BLaER1 treated with 17β-estradiol and CSF1 and Interleukin-3, amounts not matched to agents 10 nM and 100 nM (cell line): ENCODE results near the gene TXNDC2.
"Not testable (repeated sequence)": the region's sequence is repeated elsewhere in the genome, so short reads cannot be mapped to it uniquely, and the experiment has no call there.

Experiments used
- H3K27ac ChIP-seq, 11 experiments: shearing (Covaris generic); formaldehyde crosslinking; 2 replicates each; pipeline ENCODE4 v1.8.1; 2022
- H3K27me3 ChIP-seq, 11 experiments: shearing (Covaris generic); formaldehyde crosslinking; 2 replicates each; pipeline ENCODE4 v1.8.1; 2022
- H3K36me3 ChIP-seq, 11 experiments: shearing (Covaris generic); formaldehyde crosslinking; 2 replicates each; pipeline ENCODE4 v1.8.1; 2022
- H3K4me1 ChIP-seq, 10 experiments: shearing (Covaris generic); formaldehyde crosslinking; 2 replicates each; pipeline ENCODE4 v1.8.1; 2022
- H3K4me2 ChIP-seq, 11 experiments: shearing (Covaris generic); formaldehyde crosslinking; 2 replicates each; pipeline ENCODE4 v1.8.1; 2022
- H3K4me3 ChIP-seq, 10 experiments: shearing (Covaris generic); formaldehyde crosslinking; 2 replicates each; pipeline ENCODE4 v1.8.1; 2022
- H3K9ac ChIP-seq, 11 experiments: shearing (Covaris generic); formaldehyde crosslinking; 2 replicates each; pipeline ENCODE4 v1.8.1; 2022
- H3K9me3 ChIP-seq, 11 experiments: shearing (Covaris generic); formaldehyde crosslinking; replicated peaks in 1 of 11; 2 replicates each; pipeline ENCODE4 v1.8.1; 2022
- H4K20me1 ChIP-seq, 11 experiments: shearing (Covaris generic); formaldehyde crosslinking; 2 replicates each; pipeline ENCODE4 v1.8.1; 2022
- Cebpa-rat ChIP-seq, 11 experiments: shearing (Covaris generic); IDR thresholded peaks; 2 replicates each; pipeline ENCODE4 v1.8.1; 2022

TXNDC2 gene

DNA sequence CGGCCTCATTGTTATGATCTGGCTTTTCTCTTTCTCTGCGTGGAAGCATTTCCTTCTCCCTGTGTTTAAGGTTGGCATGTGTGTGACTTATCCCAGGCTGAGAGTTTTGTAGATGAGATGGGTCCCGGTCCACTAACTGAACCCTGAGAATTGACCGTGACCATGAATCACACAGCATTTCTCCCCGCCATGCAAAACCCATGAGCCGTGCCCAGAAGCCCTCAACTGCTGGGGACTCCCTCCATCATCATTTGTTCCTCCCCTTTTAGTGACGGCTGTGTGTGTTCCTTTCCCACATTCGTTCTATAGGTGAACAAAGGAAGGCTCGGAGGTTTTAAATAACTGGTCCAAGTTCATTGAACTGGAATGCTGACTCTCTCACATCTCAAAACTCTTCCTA lies 30.1 kb upstream of the TXNDC2 start:
- no peak overlapping the region for H3K4me3 ChIP-seq
- H3K27me3 ChIP-seq: peaks cover 0 to 8% (median 7%) of the 10 kb centered on the region in 11 experiments; a peak in 9 of 22 replicates
- H3K27ac ChIP-seq: no peak overlapping the region
- no peak overlapping the region for H3K9ac ChIP-seq
- H3K9me3 ChIP-seq: peaks cover 0 to 11% (median 6%) of the 10 kb centered on the region in 11 experiments; a peak in 13 of 22 replicates
- peaks cover 0 to 44% (median 7%) of the 10 kb centered on the region in 10 experiments; a peak in 11 of 20 replicates for H3K4me1 ChIP-seq
- no peak for TF ChIP-seq Cebpa-rat (IDR thresholded peaks at IDR 0.05)
- no peaks in the 10 kb centered on the region for H4K20me1 ChIP-seq
- H3K4me2 ChIP-seq: peak overlapping the region in 4 of 11 experiments; percentile 18 to 51 (median 30); a peak in 5 of 22 replicates
- H3K36me3 ChIP-seq: peaks cover 0 to 63% (median 0%) of the 10 kb centered on the region in 11 experiments; a peak in 7 of 22 replicates

DNA sequence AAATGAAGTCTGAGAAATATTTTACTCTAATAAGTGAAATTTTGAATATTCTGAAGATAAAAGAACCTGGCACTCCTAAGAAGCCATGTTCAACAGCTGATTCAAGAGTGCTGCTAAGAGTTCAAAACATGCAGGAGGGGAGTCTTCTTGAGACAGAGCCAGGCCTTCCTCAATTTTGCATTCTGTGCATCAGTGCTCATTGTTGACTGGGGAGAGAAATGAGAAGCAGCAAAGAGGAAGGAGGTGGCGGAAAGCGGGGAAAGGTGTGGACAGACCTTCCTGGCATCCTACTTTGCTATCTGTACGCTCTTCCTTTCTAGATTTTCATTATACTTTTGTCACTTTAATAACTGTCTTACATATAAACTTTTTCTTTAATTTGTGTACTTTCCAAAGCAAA lies 29.7 kb upstream of the TXNDC2 start:
- TF ChIP-seq Cebpa-rat (IDR thresholded peaks at IDR 0.05): no peak
- Histone ChIP-seq H3K27ac (no peak overlapping the region), H3K27me3 (peaks cover 0 to 4% (median 3%) of the 10 kb centered on the region in 11 experiments; a peak in 5 of 22 replicates), H3K9me3 (peaks cover 0 to 11% (median 6%) of the 10 kb centered on the region in 11 experiments; a peak in 13 of 22 replicates), H4K20me1 (no peaks in the 10 kb centered on the region), H3K9ac (no peak overlapping the region), H3K36me3 (peaks cover 0 to 67% (median 0%) of the 10 kb centered on the region in 11 experiments; a peak in 7 of 22 replicates), H3K4me1 (peaks cover 0 to 40% (median 4%) of the 10 kb centered on the region in 10 experiments; a peak in 11 of 20 replicates), H3K4me3 (no peak overlapping the region), H3K4me2 (peak overlapping the region in 4 of 11 experiments; percentile 18 to 51 (median 30); a peak in 5 of 22 replicates)

DNA sequence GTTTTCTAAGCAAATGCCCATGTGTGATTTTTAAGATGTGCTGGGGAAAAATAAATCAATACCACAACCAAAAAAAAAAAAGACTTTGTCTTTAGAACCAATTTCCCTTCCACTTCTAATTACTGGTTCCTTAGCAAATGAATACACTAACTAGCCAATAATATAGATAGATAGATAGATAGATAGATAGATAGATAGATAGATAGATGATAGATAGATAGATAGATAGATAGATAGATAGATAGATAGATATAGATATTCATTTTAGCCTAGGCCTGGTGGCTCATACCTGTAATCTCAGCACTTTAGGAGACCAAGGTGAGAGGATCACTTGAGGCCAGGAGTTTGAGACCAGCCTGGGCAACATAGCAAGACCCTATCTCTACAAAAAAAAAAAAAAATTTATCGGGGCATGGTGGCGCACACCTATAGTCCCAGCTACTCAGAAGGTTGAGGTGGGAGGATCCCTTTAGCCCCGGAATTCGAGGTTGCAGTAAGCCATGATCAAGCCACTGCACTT lies 28.2 kb upstream of the TXNDC2 start:
- Histone ChIP-seq H3K4me1 (peaks cover under 1 to 27% (median 3%) of the 10 kb centered on the region in 10 experiments; a peak in 16 of 20 replicates), H3K36me3 (peaks cover 0 to 78% (median 0%) of the 10 kb centered on the region in 11 experiments; a peak in 7 of 22 replicates)
- not testable (repeated sequence) for H3K9ac ChIP-seq, H4K20me1 ChIP-seq, H3K27ac ChIP-seq, H3K4me3 ChIP-seq, H3K27me3 ChIP-seq, H3K4me2 ChIP-seq, H3K9me3 ChIP-seq

DNA sequence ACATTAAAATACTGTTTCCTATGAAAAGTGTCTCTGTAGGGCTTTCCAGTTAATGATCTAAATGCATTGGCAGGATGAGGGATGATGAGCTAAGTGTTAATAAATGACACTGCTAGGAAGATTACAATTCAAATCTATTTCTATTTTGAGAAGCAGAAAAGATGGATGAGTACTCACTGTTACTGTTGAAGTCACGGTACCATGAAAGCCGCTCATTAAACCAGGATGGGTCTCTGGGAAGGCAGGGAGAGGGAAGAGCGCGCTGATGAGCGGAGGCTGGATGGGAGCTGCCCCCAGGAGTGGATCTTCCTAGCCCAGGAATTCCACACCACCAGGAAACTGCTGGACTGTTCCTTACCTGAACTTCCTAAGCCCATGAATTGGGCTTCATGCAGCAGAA lies 27.1 kb upstream of the TXNDC2 start:
- H3K4me3 ChIP-seq: no peak overlapping the region
- no peak overlapping the region for H3K27ac ChIP-seq
- H3K4me2 ChIP-seq: no peak overlapping the region
- TF ChIP-seq Cebpa-rat (IDR thresholded peaks at IDR 0.05): no peak
- no peaks in the 10 kb centered on the region for H3K27me3 ChIP-seq
- H3K9ac ChIP-seq: no peak overlapping the region
- H3K36me3 ChIP-seq: peaks cover 0 to 85% (median 0%) of the 10 kb centered on the region in 11 experiments; a peak in 6 of 22 replicates
- no peaks in the 10 kb centered on the region for H3K9me3 ChIP-seq
- H3K4me1 ChIP-seq: peaks cover 4 to 16% (median 7%) of the 10 kb centered on the region in 10 experiments; a peak in 16 of 20 replicates
- H4K20me1 ChIP-seq: no peaks in the 10 kb centered on the region

DNA sequence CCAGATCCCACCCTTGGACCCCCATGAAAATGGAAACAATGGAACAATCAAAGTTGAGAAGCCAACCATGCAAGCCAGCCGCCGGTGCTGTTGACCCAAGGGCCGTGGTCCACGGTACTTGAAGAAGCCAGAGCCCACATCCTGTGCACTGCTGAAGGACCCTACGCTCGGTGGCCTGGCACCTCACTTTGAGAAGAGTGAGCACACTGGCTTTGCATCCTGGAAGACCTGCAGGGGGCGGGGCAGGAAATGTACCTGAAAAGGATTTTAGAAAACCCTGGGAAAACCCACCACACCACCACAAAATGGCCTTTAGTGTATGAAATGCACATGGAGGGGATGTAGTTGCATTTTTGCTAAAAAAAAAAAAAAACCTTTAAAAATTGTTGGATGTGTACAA lies 26.5 kb upstream of the TXNDC2 start:
- no peak for TF ChIP-seq Cebpa-rat (IDR thresholded peaks at IDR 0.05)
- Histone ChIP-seq H3K4me2 (no peak overlapping the region), H3K4me1 (peaks cover 4 to 16% (median 7%) of the 10 kb centered on the region in 10 experiments; a peak in 16 of 20 replicates), H3K27me3 (no peaks in the 10 kb centered on the region), H3K9me3 (no peaks in the 10 kb centered on the region), H3K36me3 (peaks cover 0 to 89% (median 0%) of the 10 kb centered on the region in 11 experiments; a peak in 6 of 22 replicates), H3K27ac (no peak overlapping the region), H3K9ac (no peak overlapping the region), H4K20me1 (no peaks in the 10 kb centered on the region), H3K4me3 (no peak overlapping the region)

DNA sequence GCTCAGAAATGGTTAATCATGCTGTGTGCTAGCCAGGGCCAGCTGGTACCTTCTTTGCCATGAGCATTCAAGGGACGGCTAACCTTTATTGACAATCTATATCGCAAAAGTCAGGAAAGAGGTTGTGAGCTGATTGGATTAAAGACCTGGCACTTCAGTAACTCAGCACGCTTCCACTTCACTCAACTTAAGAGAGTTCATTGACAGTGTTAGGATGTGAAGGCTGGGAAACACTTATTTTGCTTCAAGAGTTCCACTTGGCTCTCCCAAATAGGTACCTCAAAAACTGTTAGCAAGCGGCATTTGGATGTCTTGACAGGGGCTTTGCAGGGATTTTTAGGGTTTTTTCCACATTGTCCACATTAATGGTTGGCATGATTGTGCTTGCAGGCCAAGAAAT lies 25.1 kb upstream of the TXNDC2 start:
- Histone ChIP-seq H3K9me3 (peaks cover 9 to 13% (median 11%) of the 10 kb centered on the region in 11 experiments), H3K9ac (no peak overlapping the region), H3K27me3 (no peaks in the 10 kb centered on the region), H3K36me3 (peaks cover 0 to 81% (median 0%) of the 10 kb centered on the region in 11 experiments; a peak in 6 of 22 replicates), H4K20me1 (no peaks in the 10 kb centered on the region), H3K4me2 (no peak overlapping the region), H3K27ac (no peak overlapping the region), H3K4me3 (no peak overlapping the region), H3K4me1 (peaks cover 4 to 10% (median 6%) of the 10 kb centered on the region in 10 experiments; a peak in 16 of 20 replicates)
- TF ChIP-seq Cebpa-rat (IDR thresholded peaks at IDR 0.05): no peak

- H3K27ac ChIP-seq: no peak overlapping the region
- no peak overlapping the region for H3K4me2 ChIP-seq
- no peak for TF ChIP-seq Cebpa-rat (IDR thresholded peaks at IDR 0.05)
- H3K4me1 ChIP-seq: peaks cover 1 to 10% (median 5%) of the 10 kb centered on the region in 10 experiments; a peak in 15 of 20 replicates
- no peaks in the 10 kb centered on the region for H4K20me1 ChIP-seq
- H3K9me3 ChIP-seq: peaks cover 13 to 18% (median 15%) of the 10 kb centered on the region in 11 experiments
- H3K9ac ChIP-seq: no peak overlapping the region
- peaks cover 0 to 76% (median 0%) of the 10 kb centered on the region in 11 experiments; a peak in 6 of 22 replicates for H3K36me3 ChIP-seq
- H3K27me3 ChIP-seq: no peaks in the 10 kb centered on the region
- no peak overlapping the region for H3K4me3 ChIP-seq
These were observed 24.6 kb upstream of the TXNDC2 start for GRCh38 chr18:9861157-9861556.

DNA sequence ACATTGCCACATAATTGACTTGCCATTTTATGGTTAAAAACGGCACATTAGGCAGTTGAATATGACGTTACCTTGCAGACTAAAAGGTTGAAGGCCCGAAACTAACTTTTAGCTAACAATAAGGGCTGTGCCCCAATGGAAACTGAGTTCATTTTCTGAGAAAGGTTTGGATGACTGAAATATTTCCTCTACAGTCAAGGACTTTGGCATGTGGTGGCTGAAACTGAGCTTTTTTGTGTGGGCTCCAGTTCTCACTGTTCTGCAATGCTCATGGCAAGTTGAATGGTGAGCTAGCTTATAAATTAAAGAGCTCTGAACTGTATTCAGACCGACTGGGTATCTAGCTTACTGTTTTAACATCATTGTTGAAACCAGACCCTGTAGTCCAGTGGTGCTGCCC lies 23.8 kb upstream of the TXNDC2 start:
- no peak overlapping the region for H3K4me3 ChIP-seq
- H3K27me3 ChIP-seq: no peaks in the 10 kb centered on the region
- H3K9ac ChIP-seq: no peak overlapping the region
- H3K4me2 ChIP-seq: no peak overlapping the region
- H3K27ac ChIP-seq: no peak overlapping the region
- H3K36me3 ChIP-seq: peaks cover 0 to 73% (median 0%) of the 10 kb centered on the region in 11 experiments; a peak in 6 of 22 replicates
- H3K9me3 ChIP-seq: peaks cover 21 to 25% (median 23%) of the 10 kb centered on the region in 11 experiments
- TF ChIP-seq Cebpa-rat (IDR thresholded peaks at IDR 0.05): no peak
- H3K4me1 ChIP-seq: peaks cover 0 to 10% (median 7%) of the 10 kb centered on the region in 10 experiments; a peak in 12 of 20 replicates
- no peaks in the 10 kb centered on the region for H4K20me1 ChIP-seq

DNA sequence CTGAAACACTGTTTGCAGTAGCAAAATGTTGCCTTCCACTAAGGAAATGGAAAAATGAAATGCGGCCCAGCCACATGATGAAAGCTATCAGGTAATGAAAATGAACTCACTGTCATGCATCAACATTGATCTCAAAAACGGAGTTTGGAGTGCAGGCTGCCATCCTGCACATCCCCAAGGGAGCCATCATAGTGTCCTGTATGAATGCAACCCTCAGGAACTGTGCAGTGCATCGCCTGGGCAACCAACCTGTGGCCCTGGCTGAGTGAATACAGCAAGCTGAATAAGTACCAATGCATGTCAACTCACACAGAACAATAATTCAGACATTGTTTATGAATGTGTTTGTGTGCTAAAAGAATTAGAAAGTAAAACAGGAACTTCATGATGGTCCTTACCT lies 23.1 kb upstream of the TXNDC2 start:
- TF ChIP-seq Cebpa-rat (IDR thresholded peaks at IDR 0.05): no peak
- no peak overlapping the region for H3K27ac ChIP-seq
- peak overlapping the region in 3 of 11 experiments; percentile 25 to 51 (median 27); a peak in 6 of 22 replicates for H3K4me2 ChIP-seq

More for the DNA sequence above, 23.1 kb upstream of the TXNDC2 start:
- no peaks in the 10 kb centered on the region for H3K27me3 ChIP-seq
- peaks cover 0 to 10% (median 7%) of the 10 kb centered on the region in 10 experiments; a peak in 12 of 20 replicates for H3K4me1 ChIP-seq
- H3K4me3 ChIP-seq: no peak overlapping the region
- H3K9ac ChIP-seq: no peak overlapping the region
- peaks cover 0 to 68% (median 0%) of the 10 kb centered on the region in 11 experiments; a peak in 6 of 22 replicates for H3K36me3 ChIP-seq
- H4K20me1 ChIP-seq: no peaks in the 10 kb centered on the region
- H3K9me3 ChIP-seq: peaks cover 23 to 31% (median 27%) of the 10 kb centered on the region in 11 experiments
